Measurements from ENCODE around the gene GHSR. TPM values are rescaled to one million over a fixed set of nuclear protein-coding genes. Genes with fewer than 3 reads are reported as not detected.

The GHSR gene
- total RNA-seq, 1 experiment from 2014 or later = not detected

DNA sequence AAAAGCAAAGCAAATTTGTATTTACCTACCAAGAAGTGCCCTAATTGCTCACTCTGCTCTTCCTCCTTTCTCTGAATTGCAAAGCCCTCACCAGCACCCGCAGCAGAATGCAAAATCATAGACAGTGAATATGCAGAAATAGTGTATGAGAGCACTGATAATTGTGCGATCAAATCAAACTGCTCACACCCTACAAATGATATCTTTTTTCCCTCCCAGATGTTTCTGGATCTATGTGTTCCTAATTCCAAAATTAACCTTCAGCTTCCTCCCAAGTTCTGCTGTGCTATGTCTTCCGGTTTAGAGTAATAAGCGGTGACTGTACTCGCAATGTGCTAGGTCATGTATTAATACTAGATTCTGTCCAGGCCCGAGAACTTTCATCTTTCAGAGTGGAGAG, 3.4 kb downstream of the GHSR start:
- CTCF ChIA-PET = no interaction called here
- H3K27ac ChIP-seq (ENCODE audit: low read depth, low read length) = no peak overlapping the region
- no peaks in the 10 kb centered on the region for H3K36me3 ChIP-seq (ENCODE audit: control insufficient read depth in 1 of 2, insufficient read depth in 2 of 2, low read length in 2 of 2)
- no peak for TF ChIP-seq RAD21 (IDR thresholded peaks at IDR 0.05; ENCODE audit: low read depth)
- no peak for TF ChIP-seq SP1 (IDR thresholded peaks at IDR 0.05; ENCODE audit: low read depth)
- TF ChIP-seq, protein P1, sequence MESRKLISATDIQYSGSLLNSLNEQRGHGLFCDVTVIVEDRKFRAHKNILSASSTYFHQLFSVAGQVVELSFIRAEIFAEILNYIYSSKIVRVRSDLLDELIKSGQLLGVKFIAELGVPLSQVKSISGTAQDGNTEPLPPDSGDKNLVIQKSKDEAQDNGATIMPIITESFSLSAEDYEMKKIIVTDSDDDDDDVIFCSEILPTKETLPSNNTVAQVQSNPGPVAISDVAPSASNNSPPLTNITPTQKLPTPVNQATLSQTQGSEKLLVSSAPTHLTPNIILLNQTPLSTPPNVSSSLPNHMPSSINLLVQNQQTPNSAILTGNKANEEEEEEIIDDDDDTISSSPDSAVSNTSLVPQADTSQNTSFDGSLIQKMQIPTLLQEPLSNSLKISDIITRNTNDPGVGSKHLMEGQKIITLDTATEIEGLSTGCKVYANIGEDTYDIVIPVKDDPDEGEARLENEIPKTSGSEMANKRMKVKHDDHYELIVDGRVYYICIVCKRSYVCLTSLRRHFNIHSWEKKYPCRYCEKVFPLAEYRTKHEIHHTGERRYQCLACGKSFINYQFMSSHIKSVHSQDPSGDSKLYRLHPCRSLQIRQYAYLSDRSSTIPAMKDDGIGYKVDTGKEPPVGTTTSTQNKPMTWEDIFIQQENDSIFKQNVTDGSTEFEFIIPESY (IDR thresholded peaks at IDR 0.05; ENCODE audit: extremely low read depth, insufficient replicate concordance, low read length) = no peak
- TF ChIP-seq YY1 (IDR thresholded peaks at IDR 0.05; ENCODE audit: extremely low read depth, insufficient replicate concordance, low read depth, low read length) = no peak
- TF ChIP-seq EZH2 (IDR thresholded peaks at IDR 0.05) = no peak
- no peak for TF ChIP-seq CBX3 (IDR thresholded peaks at IDR 0.05; ENCODE audit: low read depth)
- no peak for TF ChIP-seq ZFX (IDR thresholded peaks at IDR 0.05)
- TF ChIP-seq CEBPB (IDR thresholded peaks at IDR 0.05; ENCODE audit: low read depth) = no peak
- TF ChIP-seq, protein P2, sequence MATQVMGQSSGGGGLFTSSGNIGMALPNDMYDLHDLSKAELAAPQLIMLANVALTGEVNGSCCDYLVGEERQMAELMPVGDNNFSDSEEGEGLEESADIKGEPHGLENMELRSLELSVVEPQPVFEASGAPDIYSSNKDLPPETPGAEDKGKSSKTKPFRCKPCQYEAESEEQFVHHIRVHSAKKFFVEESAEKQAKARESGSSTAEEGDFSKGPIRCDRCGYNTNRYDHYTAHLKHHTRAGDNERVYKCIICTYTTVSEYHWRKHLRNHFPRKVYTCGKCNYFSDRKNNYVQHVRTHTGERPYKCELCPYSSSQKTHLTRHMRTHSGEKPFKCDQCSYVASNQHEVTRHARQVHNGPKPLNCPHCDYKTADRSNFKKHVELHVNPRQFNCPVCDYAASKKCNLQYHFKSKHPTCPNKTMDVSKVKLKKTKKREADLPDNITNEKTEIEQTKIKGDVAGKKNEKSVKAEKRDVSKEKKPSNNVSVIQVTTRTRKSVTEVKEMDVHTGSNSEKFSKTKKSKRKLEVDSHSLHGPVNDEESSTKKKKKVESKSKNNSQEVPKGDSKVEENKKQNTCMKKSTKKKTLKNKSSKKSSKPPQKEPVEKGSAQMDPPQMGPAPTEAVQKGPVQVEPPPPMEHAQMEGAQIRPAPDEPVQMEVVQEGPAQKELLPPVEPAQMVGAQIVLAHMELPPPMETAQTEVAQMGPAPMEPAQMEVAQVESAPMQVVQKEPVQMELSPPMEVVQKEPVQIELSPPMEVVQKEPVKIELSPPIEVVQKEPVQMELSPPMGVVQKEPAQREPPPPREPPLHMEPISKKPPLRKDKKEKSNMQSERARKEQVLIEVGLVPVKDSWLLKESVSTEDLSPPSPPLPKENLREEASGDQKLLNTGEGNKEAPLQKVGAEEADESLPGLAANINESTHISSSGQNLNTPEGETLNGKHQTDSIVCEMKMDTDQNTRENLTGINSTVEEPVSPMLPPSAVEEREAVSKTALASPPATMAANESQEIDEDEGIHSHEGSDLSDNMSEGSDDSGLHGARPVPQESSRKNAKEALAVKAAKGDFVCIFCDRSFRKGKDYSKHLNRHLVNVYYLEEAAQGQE (IDR thresholded peaks at IDR 0.05; ENCODE audit: low read depth) = no peak
- no peak for TF ChIP-seq TCF7L2 (IDR thresholded peaks at IDR 0.05; ENCODE audit: borderline replicate concordance, extremely low read depth, insufficient read depth, insufficient read length)
- no peak for TF ChIP-seq EGR1 (IDR thresholded peaks at IDR 0.05; ENCODE audit: low read depth)
- no peak for TF ChIP-seq EZH2phosphoT487 (IDR thresholded peaks at IDR 0.05; ENCODE audit: borderline replicate concordance)
- TF ChIP-seq SIN3A (IDR thresholded peaks at IDR 0.05; ENCODE audit: low read depth) = no peak
- no peak for TF ChIP-seq FOSL1 (IDR thresholded peaks at IDR 0.05; ENCODE audit: low read depth)
- intact Hi-C loops (cut with micrococcal nuclease) = no loop called here
- no peak overlapping the region for H2AFZ ChIP-seq (ENCODE audit: low read depth, low read length, poor library complexity, severe bottlenecking)
- POLR2A ChIA-PET = no interaction called here
- ATAC-seq (no peak), DNase-seq (ENCODE audit: low read depth, low spot score) (no peak)
- H3K9me2 ChIP-seq (ENCODE audit: insufficient read depth) = no peaks in the 10 kb centered on the region
- no peak overlapping the region for H3K4me3 ChIP-seq (replicated peaks in 1 of 2; ENCODE audit: low read depth in 1 of 2, low read length in 2 of 2)
- no peaks in the 10 kb centered on the region for H3K79me2 ChIP-seq (ENCODE audit: insufficient read depth, low read length)
- H3K4me1 ChIP-seq (ENCODE audit: control insufficient read depth in 1 of 2, insufficient read depth in 2 of 2, low read length in 2 of 2) = no peaks in the 10 kb centered on the region
- H3K4me2 ChIP-seq (ENCODE audit: low read length) = no peak overlapping the region
- no peaks in the 10 kb centered on the region for H3K27me3 ChIP-seq (ENCODE audit: insufficient read depth, low read length)
- no peak overlapping the region for H3K9ac ChIP-seq (ENCODE audit: low read length)
- no peaks in the 10 kb centered on the region for H3K9me3 ChIP-seq (ENCODE audit: control insufficient read depth in 1 of 2, insufficient read depth in 1 of 2, low read depth in 1 of 2, low read length in 2 of 2)
- RAD21 ChIA-PET (ENCODE audit: low non-redundant PET in 1 of 2, low total read pairs in 2 of 2, uncharacterized antibody in 2 of 2, unreplicated experiment in 2 of 2) = no interaction called here
- H4K20me1 ChIP-seq (ENCODE audit: insufficient read depth) = no peaks in the 10 kb centered on the region
- BruUV-seq (replicated peaks) = no TSS peak
